HL-60 (cell line): ENCODE measurements around the gene C11orf97.

Experiments
- CTCF ChIP-seq: IDR thresholded peaks from one replicate; pipeline ENCODE4 v1.5.1; 2011; ENCODE audit warnings: low read length, control low read depth, inconsistent platforms; ENCODE audit not compliant: insufficient read depth
- GABPA ChIP-seq: IDR thresholded peaks from 2 replicates; pipeline ENCODE4 v1.6.1; 2012; ENCODE audit warnings: low read depth
- POLR2AphosphoS5 ChIP-seq: IDR thresholded peaks from 2 replicates; pipeline ENCODE4 v1.6.1; 2012; ENCODE audit warnings: low read depth
- REST ChIP-seq: IDR thresholded peaks from 2 replicates; pipeline ENCODE4 v1.6.1; 2012; ENCODE audit warnings: low read depth; ENCODE audit not compliant: insufficient replicate concordance
- SPI1 ChIP-seq: IDR thresholded peaks from 2 replicates; pipeline ENCODE4 v1.6.1; 2012; ENCODE audit warnings: low read depth, mild to moderate bottlenecking, borderline replicate concordance

GRCh38 chr11:94528551-94528950 is 16.3 kb downstream of the C11orf97 start:
- TF ChIP-seq CTCF (no peak), POLR2AphosphoS5 (no peak), GABPA (no peak), SPI1 (no peak), REST (no peak)
